ENCODE measurements around the gene DGKA. TPM values are rescaled to one million over a fixed set of nuclear protein-coding genes. Genes with fewer than 3 reads are reported as not detected.
A peak's percentile ranks its signal among the peaks of the same experiment; 100 is the strongest.

Gene DGKA
- total RNA-seq, 1 experiment from 2014 or later = 58.3 TPM

DNA sequence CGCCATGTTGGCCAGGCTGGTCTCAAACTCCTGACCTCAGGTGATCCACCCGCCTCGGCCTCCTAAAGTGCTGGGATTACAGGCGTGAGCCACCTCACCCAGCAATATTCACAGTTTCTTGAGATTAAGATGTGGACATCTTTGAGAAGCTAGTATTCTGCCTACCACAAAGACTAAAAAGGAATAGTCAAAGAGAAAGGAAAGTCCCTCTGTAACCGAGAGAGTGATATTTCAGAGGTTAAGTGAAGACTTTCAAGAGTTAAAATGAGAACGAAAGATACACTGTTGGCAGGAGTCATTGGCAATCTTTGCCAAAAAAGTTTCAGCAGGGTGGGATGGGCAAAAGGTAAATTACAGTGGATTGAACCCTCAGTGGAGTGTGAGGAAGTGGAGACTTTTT lies 15.6 kb downstream of the DGKA start:
- Histone ChIP-seq H3K27me3 (ENCODE audit: insufficient read depth, low read length) (no peaks in the 10 kb centered on the region), H3K4me3 (replicated peaks in 1 of 2; ENCODE audit: low read depth in 1 of 2, low read length in 2 of 2) (no peak overlapping the region), H2AFZ (ENCODE audit: low read depth, low read length, poor library complexity, severe bottlenecking) (no peak overlapping the region), H3K9me2 (ENCODE audit: insufficient read depth) (no peaks in the 10 kb centered on the region), H3K9me3 (ENCODE audit: control insufficient read depth in 1 of 2, insufficient read depth in 1 of 2, low read depth in 1 of 2, low read length in 2 of 2) (no peaks in the 10 kb centered on the region), H3K4me1 (ENCODE audit: control insufficient read depth in 1 of 2, insufficient read depth in 2 of 2, low read length in 2 of 2) (no peaks in the 10 kb centered on the region), H3K36me3 (ENCODE audit: control insufficient read depth in 1 of 2, insufficient read depth in 2 of 2, low read length in 2 of 2) (peaks cover 3 to 6% of the 10 kb centered on the region in 2 experiments; a peak in 3 of 4 replicates), H3K4me2 (ENCODE audit: low read length) (no peak overlapping the region), H3K9ac (ENCODE audit: low read length) (no peak overlapping the region), H3K79me2 (ENCODE audit: insufficient read depth, low read length) (no peaks in the 10 kb centered on the region), H4K20me1 (ENCODE audit: insufficient read depth) (no peaks in the 10 kb centered on the region), H3K27ac (ENCODE audit: low read depth, low read length) (no peak overlapping the region)
- BruUV-seq (replicated peaks) = no TSS peak
- intact Hi-C loops (cut with micrococcal nuclease) = no loop called here
- RAD21 ChIA-PET (ENCODE audit: low non-redundant PET in 1 of 2, low total read pairs in 2 of 2, uncharacterized antibody in 2 of 2, unreplicated experiment in 2 of 2) = no interaction called here
- TF ChIP-seq POLR2AphosphoS5 (IDR thresholded peaks at IDR 0.05; ENCODE audit: low read depth, low read length) = no peak
- TF ChIP-seq, protein P1, sequence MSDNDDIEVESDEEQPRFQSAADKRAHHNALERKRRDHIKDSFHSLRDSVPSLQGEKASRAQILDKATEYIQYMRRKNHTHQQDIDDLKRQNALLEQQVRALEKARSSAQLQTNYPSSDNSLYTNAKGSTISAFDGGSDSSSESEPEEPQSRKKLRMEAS (IDR thresholded peaks at IDR 0.05) = no peak
- no peak for TF ChIP-seq YY1 (IDR thresholded peaks at IDR 0.05; ENCODE audit: extremely low read depth, insufficient replicate concordance, low read depth, low read length)
- TF ChIP-seq, protein P2, sequence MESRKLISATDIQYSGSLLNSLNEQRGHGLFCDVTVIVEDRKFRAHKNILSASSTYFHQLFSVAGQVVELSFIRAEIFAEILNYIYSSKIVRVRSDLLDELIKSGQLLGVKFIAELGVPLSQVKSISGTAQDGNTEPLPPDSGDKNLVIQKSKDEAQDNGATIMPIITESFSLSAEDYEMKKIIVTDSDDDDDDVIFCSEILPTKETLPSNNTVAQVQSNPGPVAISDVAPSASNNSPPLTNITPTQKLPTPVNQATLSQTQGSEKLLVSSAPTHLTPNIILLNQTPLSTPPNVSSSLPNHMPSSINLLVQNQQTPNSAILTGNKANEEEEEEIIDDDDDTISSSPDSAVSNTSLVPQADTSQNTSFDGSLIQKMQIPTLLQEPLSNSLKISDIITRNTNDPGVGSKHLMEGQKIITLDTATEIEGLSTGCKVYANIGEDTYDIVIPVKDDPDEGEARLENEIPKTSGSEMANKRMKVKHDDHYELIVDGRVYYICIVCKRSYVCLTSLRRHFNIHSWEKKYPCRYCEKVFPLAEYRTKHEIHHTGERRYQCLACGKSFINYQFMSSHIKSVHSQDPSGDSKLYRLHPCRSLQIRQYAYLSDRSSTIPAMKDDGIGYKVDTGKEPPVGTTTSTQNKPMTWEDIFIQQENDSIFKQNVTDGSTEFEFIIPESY (IDR thresholded peaks at IDR 0.05; ENCODE audit: extremely low read depth, insufficient replicate concordance, low read length) = no peak
- no peak for TF ChIP-seq EZH2phosphoT487 (IDR thresholded peaks at IDR 0.05; ENCODE audit: borderline replicate concordance)
- no peak for TF ChIP-seq POLR2A (IDR thresholded peaks at IDR 0.05; ENCODE audit: borderline replicate concordance, extremely low read depth, insufficient read depth, insufficient read length)
- TF ChIP-seq JUND (IDR thresholded peaks at IDR 0.05) = no peak
- ATAC-seq (no peak), DNase-seq (ENCODE audit: low read depth, low spot score) (no peak)
- POLR2A ChIA-PET = no interaction called here
- CTCF ChIA-PET = no interaction called here

DNA sequence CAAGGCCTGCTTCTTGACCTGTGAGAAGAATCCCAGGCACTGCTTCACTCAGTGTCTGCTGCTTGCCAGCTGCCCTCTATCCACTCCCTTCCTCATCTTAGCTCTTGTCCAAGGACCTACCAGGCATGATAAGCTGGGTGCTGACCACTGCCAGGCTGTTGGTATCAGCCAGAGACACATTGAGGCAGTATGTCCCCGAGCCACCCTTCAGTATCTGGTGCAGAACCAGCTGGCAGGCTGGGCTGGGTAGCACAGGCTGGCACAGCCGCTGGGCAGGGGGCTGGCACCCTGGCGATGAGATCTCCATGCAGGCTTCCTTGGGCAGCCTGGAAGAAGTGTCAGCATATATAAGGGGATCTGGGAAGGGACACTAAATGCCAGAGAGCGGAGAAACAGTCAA lies 24.4 kb downstream of the DGKA start:
- no TSS peak for BruUV-seq (replicated peaks)
- Histone ChIP-seq H3K9ac (ENCODE audit: low read length) (no peak overlapping the region), H3K27ac (ENCODE audit: low read depth, low read length) (peak overlapping the region; percentile 5), H3K27me3 (ENCODE audit: insufficient read depth, low read length) (no peaks in the 10 kb centered on the region), H3K9me2 (ENCODE audit: insufficient read depth) (no peaks in the 10 kb centered on the region), H3K9me3 (ENCODE audit: control insufficient read depth in 1 of 2, insufficient read depth in 1 of 2, low read depth in 1 of 2, low read length in 2 of 2) (no peaks in the 10 kb centered on the region), H2AFZ (ENCODE audit: low read depth, low read length, poor library complexity, severe bottlenecking) (no peak overlapping the region), H3K36me3 (ENCODE audit: control insufficient read depth in 1 of 2, insufficient read depth in 2 of 2, low read length in 2 of 2) (peaks cover 3 to 4% of the 10 kb centered on the region in 2 experiments; a peak in 1 of 4 replicates), H4K20me1 (ENCODE audit: insufficient read depth) (no peaks in the 10 kb centered on the region), H3K79me2 (ENCODE audit: insufficient read depth, low read length) (no peaks in the 10 kb centered on the region), H3K4me3 (replicated peaks in 1 of 2; ENCODE audit: low read depth in 1 of 2, low read length in 2 of 2) (no peak overlapping the region), H3K4me2 (ENCODE audit: low read length) (peak overlapping the region; percentile 74), H3K4me1 (ENCODE audit: control insufficient read depth in 1 of 2, insufficient read depth in 2 of 2, low read length in 2 of 2) (peaks cover 30 to 36% of the 10 kb centered on the region in 2 experiments)
- POLR2A ChIA-PET = no interaction called here
- DNase-seq (ENCODE audit: low read depth, low spot score) (no peak), ATAC-seq (peak; percentile 5; the same call in 1 of the 2 replicates)
- RAD21 ChIA-PET (ENCODE audit: low non-redundant PET in 1 of 2, low total read pairs in 2 of 2, uncharacterized antibody in 2 of 2, unreplicated experiment in 2 of 2) = interaction anchor here in 1 of 2 experiments (0.7 kb wide), 1 partner anchor 41 kb away, joined by 6 read pairs; no protein-coding TSS in a partner anchor
- CTCF ChIA-PET = interaction anchor here (1.4 to 1.5 kb wide), 3 partner anchors 15 to 41 kb away, joined by 3 to 5 read pairs (median 4); no protein-coding TSS in a partner anchor
- intact Hi-C loops (cut with micrococcal nuclease) = no loop called here
- TF ChIP-seq, protein P3, sequence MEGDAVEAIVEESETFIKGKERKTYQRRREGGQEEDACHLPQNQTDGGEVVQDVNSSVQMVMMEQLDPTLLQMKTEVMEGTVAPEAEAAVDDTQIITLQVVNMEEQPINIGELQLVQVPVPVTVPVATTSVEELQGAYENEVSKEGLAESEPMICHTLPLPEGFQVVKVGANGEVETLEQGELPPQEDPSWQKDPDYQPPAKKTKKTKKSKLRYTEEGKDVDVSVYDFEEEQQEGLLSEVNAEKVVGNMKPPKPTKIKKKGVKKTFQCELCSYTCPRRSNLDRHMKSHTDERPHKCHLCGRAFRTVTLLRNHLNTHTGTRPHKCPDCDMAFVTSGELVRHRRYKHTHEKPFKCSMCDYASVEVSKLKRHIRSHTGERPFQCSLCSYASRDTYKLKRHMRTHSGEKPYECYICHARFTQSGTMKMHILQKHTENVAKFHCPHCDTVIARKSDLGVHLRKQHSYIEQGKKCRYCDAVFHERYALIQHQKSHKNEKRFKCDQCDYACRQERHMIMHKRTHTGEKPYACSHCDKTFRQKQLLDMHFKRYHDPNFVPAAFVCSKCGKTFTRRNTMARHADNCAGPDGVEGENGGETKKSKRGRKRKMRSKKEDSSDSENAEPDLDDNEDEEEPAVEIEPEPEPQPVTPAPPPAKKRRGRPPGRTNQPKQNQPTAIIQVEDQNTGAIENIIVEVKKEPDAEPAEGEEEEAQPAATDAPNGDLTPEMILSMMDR (IDR thresholded peaks at IDR 0.05 in 2 of 3, conservative IDR thresholded peaks at IDR 0.05 in 1 of 3; ENCODE audit: borderline replicate concordance in 1 of 3, insufficient read depth in 1 of 3, low read depth in 2 of 3, low read length in 2 of 3) = no peak
- no peak for TF ChIP-seq EGR1 (IDR thresholded peaks at IDR 0.05; ENCODE audit: low read depth)
- no peak for TF ChIP-seq CBX3 (IDR thresholded peaks at IDR 0.05; ENCODE audit: low read depth)
- no peak for TF ChIP-seq TCF7L2 (IDR thresholded peaks at IDR 0.05; ENCODE audit: borderline replicate concordance, extremely low read depth, insufficient read depth, insufficient read length)
- TF ChIP-seq JUND (IDR thresholded peaks at IDR 0.05) = no peak
- no peak for TF ChIP-seq EZH2 (IDR thresholded peaks at IDR 0.05)
- no peak for TF ChIP-seq YY1 (IDR thresholded peaks at IDR 0.05; ENCODE audit: extremely low read depth, insufficient replicate concordance, low read depth, low read length)
- TF ChIP-seq EZH2phosphoT487 (IDR thresholded peaks at IDR 0.05; ENCODE audit: borderline replicate concordance) = no peak
- no peak for TF ChIP-seq ZNF274 (IDR thresholded peaks at IDR 0.05; ENCODE audit: low read depth, low read length)
- TF ChIP-seq SRF (IDR thresholded peaks at IDR 0.05; ENCODE audit: low read depth) = no peak
- no peak for TF ChIP-seq POLR2AphosphoS5 (IDR thresholded peaks at IDR 0.05; ENCODE audit: low read depth, low read length)
- TF ChIP-seq, protein P1 (IDR thresholded peaks at IDR 0.05) = no peak
